K562 (cell line): ENCODE measurements around the gene ZNF468. TPM values are rescaled to one million over a fixed set of nuclear protein-coding genes. Genes with fewer than 3 reads are reported as not detected.

ENCODE experiments used
- CHD1 ChIP-seq: fragments of 200-600 bp; sonication (generic); IDR thresholded peaks from one replicate; pipeline ENCODE4 v1.6.1; 2012; ENCODE audit warnings: mild to moderate bottlenecking, moderate library complexity, low read length, inconsistent platforms
- FOXM1 ChIP-seq, 2 experiments: fragments of 450-650 bp in 1 of 2; sonication (generic) in 1 of 2; formaldehyde crosslinking in 1 of 2; IDR thresholded peaks; 2 replicates each; pipeline versions ENCODE4 v1.6.1 to v1.9.0; 2017 to 2022; ENCODE audit warnings: low read depth in 2 of 2, mild to moderate bottlenecking in 2 of 2, missing genetic modification reagents in 1 of 2, moderate library complexity in 1 of 2
- REST ChIP-seq, 2 experiments: fragments of 450-650 bp; formaldehyde crosslinking in 1 of 2; IDR thresholded peaks; 2 replicates each; pipeline versions ENCODE4 v1.4.0 to v1.6.1; 2014 to 2020; ENCODE audit warnings: mild to moderate bottlenecking in 2 of 2, borderline replicate concordance in 1 of 2, low read depth in 1 of 2
- ZBTB2 ChIP-seq: fragments of 450-650 bp; IDR thresholded peaks from 2 replicates; pipeline ENCODE4 v1.6.1; 2016; ENCODE audit warnings: antibody characterized with exemption
- ZNF740 ChIP-seq, 3 experiments: fragments of 200-800 bp in 1 of 3; sonication (Bioruptor generic) in 1 of 3; sonication (generic) in 1 of 3; formaldehyde crosslinking in 1 of 3; IDR thresholded peaks; 2 replicates each; pipeline versions ENCODE4 v1.6.1 to v1.8.0; 2016 to 2022; ENCODE audit warnings: mild to moderate bottlenecking in 2 of 3, missing compliant biosample characterization in 2 of 3, missing genetic modification characterization in 2 of 3, missing genetic modification reagents in 1 of 3
- polyA plus RNA-seq, 8 experiments: library from polyadenylated mRNA; depleted of rRNA in 4 of 8; stranded (reverse) in 5 of 8; unstranded in 3 of 8; fragments of >200 nt; fragmentation: Nextera tagmentation in 2 of 8; fragmentation: Illumina TruSeq in 1 of 8; extraction: Ambion mirVana in 2 of 8; extraction: Trizol in 1 of 8; gene quantifications; 2 replicates each; pipeline versions ENCODE4 v1.2.1 to v1.2.3, GENCODE V29; 2011 to 2014; ENCODE audit warnings: inconsistent platforms in 1 of 8, missing spikeins in 1 of 8
- total RNA-seq, 7 experiments: library from RNA; depleted of rRNA in 6 of 7; stranded (reverse); fragments of >200 nt in 6 of 7; fragmentation: Illumina TruSeq in 2 of 7; extraction: Trizol in 2 of 7; gene quantifications; 2 replicates each; pipeline versions ENCODE4 v1.2.1 to v1.2.3, GENCODE V29; 2011 to 2021; ENCODE audit warnings: low replicate concordance in 1 of 7

The ZNF468 gene
- total and polyA plus RNA-seq, 9 of the 15 experiments (the other 6 are each of a cell fraction or from before 2014, with no cell fraction given), result 15.9 to 36.2 (median 23.2) TPM

GRCh38 chr19:52897138-52897935 is 39.9 kb upstream of the ZNF468 start, which contains the start of gene ZNF320 (continued):
- TF ChIP-seq ZBTB2 (no peak), CHD1 (no peak), ZNF740 (CRISPR knock-in tag; IDR thresholded peaks at IDR 0.05) (no peak), ZNF740 (tag; IDR thresholded peaks at IDR 0.05) (no peak), FOXM1 (IDR thresholded peaks at IDR 0.05; ENCODE audit: low read depth) (no peak), FOXM1 (CRISPR knock-in tag; IDR thresholded peaks at IDR 0.05; ENCODE audit: low read depth) (no peak), REST (IDR thresholded peaks at IDR 0.05; ENCODE audit: borderline replicate concordance) (no peak), REST (CRISPR knock-in tag; IDR thresholded peaks at IDR 0.05; ENCODE audit: low read depth) (no peak)
